Ascending aorta (tissue), 2 donors: ENCODE measurements around the gene BEST1. TPM values are rescaled to one million over a fixed set of nuclear protein-coding genes. Genes with fewer than 3 reads are reported as not detected.
A peak's percentile ranks its signal among the peaks of the same experiment; 100 is the strongest.

Experiments used
- DNase-seq, 2 donors: peaks; one replicate each; pipeline ENCODE4 v3.0.0-alpha.2; 2019; ENCODE audit warnings: low spot score in 2 of 2
- H3K27ac ChIP-seq, 2 donors: fragments of 200-600 bp; sonication (generic); one replicate each; pipeline ENCODE4 v1.5.1; 2016 to 2017; ENCODE audit warnings: mild to moderate bottlenecking in 1 of 2
- H3K27me3 ChIP-seq: fragments of 200-600 bp; sonication (generic); one replicate; pipeline ENCODE4 v1.5.1; 2017
- H3K36me3 ChIP-seq, 2 donors: fragments of 200-600 bp; sonication (generic); one replicate each; pipeline ENCODE4 v1.5.1; 2016
- H3K4me1 ChIP-seq, 2 donors: fragments of 200-600 bp; sonication (generic); one replicate each; pipeline ENCODE4 v1.5.1; 2016 to 2017; ENCODE audit warnings: mild to moderate bottlenecking in 1 of 2
- H3K4me3 ChIP-seq, 2 donors: fragments of 200-600 bp; sonication (generic); one replicate each; pipeline ENCODE4 v1.5.1; 2016 to 2017; ENCODE audit warnings: mild to moderate bottlenecking in 1 of 2
- H3K9me3 ChIP-seq, 2 donors: fragments of 200-600 bp; sonication (generic); one replicate each; pipeline ENCODE4 v1.5.1; 2016
- intact Hi-C: fragments of 100-400 bp; cut with DNase I; formaldehyde crosslinking; loops from one replicate; pipeline ENCODE4 v1.15.1; 2023
- total RNA-seq: library from RNA; depleted of rRNA; stranded (reverse); fragments of >200 nt; gene quantifications from one replicate; pipeline ENCODE4 v1.1.0, GENCODE V29; 2016
- TF ChIP-seq, protein P1 (sequence below), 3 experiments: fragments of 200-600 bp in 2 of 3; fragments of 450-650 bp in 1 of 3; sonication (generic) in 2 of 3; IDR thresholded peaks; one replicate each; pipeline ENCODE4 v1.5.1; 2016 to 2019; ENCODE audit warnings: antibody characterized with exemption in 3 of 3, mild to moderate bottlenecking in 1 of 3, moderate library complexity in 1 of 3

BEST1 gene
- total RNA-seq, 1 donor from 2014 or later, result 30.9 TPM

DNA sequence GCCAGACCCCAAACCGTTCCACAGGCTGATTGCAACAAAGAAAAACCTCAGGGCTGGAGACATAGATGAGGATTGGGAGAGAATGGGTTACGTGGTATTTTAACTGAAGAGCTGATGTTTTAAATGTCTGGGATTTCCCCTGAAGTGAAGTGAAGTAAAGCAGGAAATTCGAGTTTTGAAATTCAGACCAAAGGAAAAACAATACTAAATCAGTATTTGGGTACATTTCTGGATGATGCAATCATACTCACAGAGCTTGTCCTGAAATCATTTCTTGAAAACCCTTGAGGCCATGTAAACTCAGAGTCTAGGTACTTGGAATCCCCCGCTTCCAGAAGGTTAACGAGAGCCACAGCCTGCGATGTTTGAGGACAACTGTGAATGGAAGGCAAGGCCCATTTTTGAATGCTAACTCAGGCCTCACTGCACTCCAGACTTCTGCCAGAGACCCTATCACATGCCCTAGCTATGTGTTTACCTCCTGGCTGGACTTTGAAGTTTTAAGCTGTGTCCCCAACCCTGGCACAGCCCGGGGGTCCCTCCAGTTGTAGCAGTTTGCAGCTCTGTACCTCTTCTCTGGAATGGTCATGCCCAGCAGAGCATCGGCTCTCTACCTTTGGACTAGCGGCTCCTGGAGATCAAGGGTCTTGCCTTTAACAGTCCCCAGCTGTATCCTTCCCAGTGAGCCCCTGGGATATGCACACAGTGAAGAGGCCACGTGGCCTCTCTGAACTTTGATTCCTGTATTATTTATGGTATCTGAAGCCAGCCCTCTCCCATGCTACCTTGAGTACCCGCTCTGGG, 22.7 kb downstream of the BEST1 start:
- Histone ChIP-seq H3K27ac (peak overlapping the region; percentile 98 to 99), H3K9me3 (no peaks in the 10 kb centered on the region), H3K27me3 (no peaks in the 10 kb centered on the region), H3K4me3 (peak overlapping the region; percentile 21 to 43), H3K4me1 (peaks cover 44 to 60% of the 10 kb centered on the region in 2 donors), H3K36me3 (no peaks in the 10 kb centered on the region)
- DNase-seq, result peak in 1 of 2 donors; percentile 73
- TF ChIP-seq, protein P1, sequence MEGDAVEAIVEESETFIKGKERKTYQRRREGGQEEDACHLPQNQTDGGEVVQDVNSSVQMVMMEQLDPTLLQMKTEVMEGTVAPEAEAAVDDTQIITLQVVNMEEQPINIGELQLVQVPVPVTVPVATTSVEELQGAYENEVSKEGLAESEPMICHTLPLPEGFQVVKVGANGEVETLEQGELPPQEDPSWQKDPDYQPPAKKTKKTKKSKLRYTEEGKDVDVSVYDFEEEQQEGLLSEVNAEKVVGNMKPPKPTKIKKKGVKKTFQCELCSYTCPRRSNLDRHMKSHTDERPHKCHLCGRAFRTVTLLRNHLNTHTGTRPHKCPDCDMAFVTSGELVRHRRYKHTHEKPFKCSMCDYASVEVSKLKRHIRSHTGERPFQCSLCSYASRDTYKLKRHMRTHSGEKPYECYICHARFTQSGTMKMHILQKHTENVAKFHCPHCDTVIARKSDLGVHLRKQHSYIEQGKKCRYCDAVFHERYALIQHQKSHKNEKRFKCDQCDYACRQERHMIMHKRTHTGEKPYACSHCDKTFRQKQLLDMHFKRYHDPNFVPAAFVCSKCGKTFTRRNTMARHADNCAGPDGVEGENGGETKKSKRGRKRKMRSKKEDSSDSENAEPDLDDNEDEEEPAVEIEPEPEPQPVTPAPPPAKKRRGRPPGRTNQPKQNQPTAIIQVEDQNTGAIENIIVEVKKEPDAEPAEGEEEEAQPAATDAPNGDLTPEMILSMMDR (IDR thresholded peaks at IDR 0.05), result no peak
- intact Hi-C loops, result loop anchor here (5.0 kb wide), 1 partner anchor 156 kb away; the partner anchor contains the start of gene FADS1

DNA sequence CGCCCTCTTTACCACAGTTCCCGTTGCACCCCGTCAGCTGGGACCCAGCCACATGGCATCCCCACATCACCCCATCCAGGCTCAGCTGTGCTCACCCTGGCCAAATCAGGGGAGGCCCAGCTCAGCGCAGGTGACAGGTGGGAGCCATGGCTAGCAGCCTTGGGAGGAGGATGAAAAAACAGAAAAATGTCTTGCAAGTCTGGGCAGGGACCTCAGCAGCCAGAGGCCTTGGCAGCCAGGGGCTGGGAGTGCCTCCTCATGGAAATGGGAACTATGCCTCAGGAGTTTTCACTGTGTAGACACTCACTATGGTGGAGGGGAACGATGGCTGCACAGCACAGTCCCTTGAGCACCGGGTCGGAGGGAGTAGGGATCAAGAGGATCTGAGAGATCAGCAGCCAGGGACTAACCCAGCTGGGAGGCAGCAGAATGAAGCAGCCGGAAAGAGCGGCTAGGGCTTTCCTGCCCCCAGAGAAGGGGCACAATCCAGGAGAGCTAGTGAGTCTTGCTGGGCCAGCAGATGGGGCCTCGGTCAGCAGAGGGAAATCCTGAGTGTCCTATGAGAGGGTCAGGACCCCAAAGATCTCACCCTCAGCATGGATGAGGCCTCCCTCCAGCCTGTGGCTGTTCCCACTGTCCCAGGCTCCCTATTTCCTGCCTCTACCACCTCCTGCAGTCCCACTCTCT, 23.5 kb downstream of the BEST1 start:
- peak in 1 of 2 donors; percentile 73 for DNase-seq
- intact Hi-C loops, result loop anchor here (5.0 kb wide), 1 partner anchor 156 kb away; the partner anchor contains the start of gene FADS1
- TF ChIP-seq, protein P1 (IDR thresholded peaks at IDR 0.05), result no peak
- H3K9me3 ChIP-seq, result no peaks in the 10 kb centered on the region
- H3K36me3 ChIP-seq, result no peaks in the 10 kb centered on the region
- peak overlapping the region in 1 of 2 donors; percentile 19 for H3K4me3 ChIP-seq
- H3K27me3 ChIP-seq, result no peaks in the 10 kb centered on the region
- peak overlapping the region; percentile 98 to 99 for H3K27ac ChIP-seq
- H3K4me1 ChIP-seq, result peaks cover 49 to 61% of the 10 kb centered on the region in 2 donors

DNA sequence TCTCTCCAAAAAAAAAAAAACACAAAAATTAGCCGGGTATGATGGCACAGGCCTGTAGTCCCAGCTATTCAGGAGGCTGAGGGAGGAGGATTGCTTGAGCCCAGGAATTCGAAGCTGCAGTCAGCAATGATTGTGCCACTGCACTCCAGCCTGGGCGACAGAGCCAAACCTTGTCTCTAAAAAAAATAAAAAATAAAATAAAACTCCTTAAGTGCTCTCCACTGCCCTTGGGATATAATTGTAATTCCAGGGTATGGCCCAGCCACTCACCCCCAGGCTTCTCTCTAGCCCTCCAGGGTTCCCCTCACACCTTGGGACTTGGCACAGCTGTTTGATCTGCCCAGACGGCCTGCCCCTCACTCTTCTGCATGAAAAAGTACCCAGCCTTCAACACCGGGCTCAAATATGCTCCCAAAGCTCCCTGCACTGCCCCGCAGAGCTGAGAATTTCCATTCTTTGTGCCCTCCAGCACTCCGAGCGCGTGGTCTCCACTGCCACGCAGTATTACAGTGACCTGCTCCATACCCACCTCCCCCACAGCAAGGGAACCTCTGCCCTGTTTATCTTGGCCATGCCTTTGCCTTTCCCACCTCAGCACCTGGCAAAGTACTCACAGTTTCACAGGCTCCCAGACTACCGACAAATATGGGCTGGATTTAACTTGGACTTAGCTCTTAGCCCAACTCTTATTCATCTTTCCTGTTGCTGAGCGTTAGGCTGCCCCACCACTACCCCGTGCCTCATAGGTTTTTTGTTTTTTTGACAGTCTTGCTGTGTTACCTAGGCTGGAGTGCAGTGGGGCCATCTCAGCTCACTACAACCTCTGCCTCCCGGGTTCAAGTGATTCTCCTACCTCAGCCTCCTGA, 24.8 kb downstream of the BEST1 start:
- Histone ChIP-seq H3K9me3 (no peaks in the 10 kb centered on the region), H3K27me3 (no peaks in the 10 kb centered on the region), H3K27ac (peak overlapping the region; percentile 98 to 99), H3K4me1 (peaks cover 49 to 58% of the 10 kb centered on the region in 2 donors), H3K36me3 (no peaks in the 10 kb centered on the region), H3K4me3 (peak overlapping the region in 1 of 2 donors; percentile 24)
- intact Hi-C loops, result loop anchor here (5.0 kb wide), 1 partner anchor 158 kb away; the partner anchor contains the start of gene FADS1
- TF ChIP-seq, protein P1 (IDR thresholded peaks at IDR 0.05), result no peak
- DNase-seq, result peak in 1 of 2 donors; percentile 81

DNA sequence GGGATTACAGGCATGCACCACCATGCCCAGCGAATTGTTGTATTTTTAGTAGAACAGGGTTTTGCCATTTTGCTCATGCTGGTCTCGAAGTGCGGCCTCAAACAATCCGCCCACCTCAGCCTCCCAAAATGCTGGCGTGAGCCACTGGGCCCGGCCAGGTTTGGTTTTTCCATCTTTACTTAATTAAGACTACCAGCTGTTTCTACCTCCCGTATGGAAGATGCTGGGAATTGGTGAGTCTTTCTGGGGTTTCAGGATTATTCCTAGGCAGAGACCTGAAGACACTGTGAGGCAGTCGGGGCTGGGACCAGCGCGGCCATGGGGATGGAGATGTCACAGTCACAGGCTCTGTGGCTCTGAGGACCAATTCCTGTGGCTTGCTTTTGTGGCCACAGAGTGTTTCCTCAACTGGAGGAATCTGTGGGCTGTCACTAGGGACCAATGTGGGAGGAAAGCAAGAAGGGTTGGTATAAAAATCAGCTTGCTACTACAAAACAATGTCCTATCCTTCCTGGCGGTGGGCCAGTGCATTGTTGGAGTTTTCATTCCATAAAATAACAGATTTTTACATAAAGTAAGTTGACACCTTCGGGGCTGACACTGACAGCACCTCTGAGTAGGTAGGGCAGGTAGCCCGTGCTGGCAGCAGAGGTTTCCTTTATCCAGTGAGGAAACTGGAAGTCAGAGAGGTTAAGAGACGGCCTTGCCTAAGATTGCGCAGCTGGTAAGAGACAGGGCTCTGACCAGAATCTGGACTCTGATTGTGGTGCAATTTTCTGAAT, 25.7 kb downstream of the BEST1 start:
- H3K27ac ChIP-seq, result peak overlapping the region; percentile 98 to 99
- H3K36me3 ChIP-seq, result no peaks in the 10 kb centered on the region
- DNase-seq, result peak in 1 of 2 donors; percentile 58
- H3K9me3 ChIP-seq, result no peaks in the 10 kb centered on the region
- peak overlapping the region in 1 of 2 donors; percentile 24 for H3K4me3 ChIP-seq
- peaks cover 45 to 54% of the 10 kb centered on the region in 2 donors for H3K4me1 ChIP-seq
- TF ChIP-seq, protein P1 (IDR thresholded peaks at IDR 0.05), result no peak
- no peaks in the 10 kb centered on the region for H3K27me3 ChIP-seq
- intact Hi-C loops, result no loop called here
